ENCODE data around the gene SAMD9. TPM values are rescaled to one million over a fixed set of nuclear protein-coding genes. Genes with fewer than 3 reads are reported as not detected.
"Not testable (repeated sequence)": the region's sequence is repeated elsewhere in the genome, so short reads cannot be mapped to it uniquely, and the experiment has no call there.

SAMD9 gene
- total RNA-seq, 1 donor from 2014 or later, result 3.5 TPM

- ATAC-seq; DNase-seq; intact Hi-C loops (cut with micrococcal nuclease): not testable (repeated sequence)
Measured at GRCh38 chr7:93126954-93127353, 9.2 kb upstream of the SAMD9 start.

GRCh38 chr7:93123532-93123931 is 5.8 kb upstream of the SAMD9 start:
- ATAC-seq; intact Hi-C loops (cut with micrococcal nuclease); DNase-seq: not testable (repeated sequence)

- intact Hi-C loops (cut with micrococcal nuclease), result no loop called here
- ATAC-seq, result no peak
- DNase-seq, result no peak
Measured at GRCh38 chr7:93120592-93121549, 3.1 kb upstream of the SAMD9 start.

- ATAC-seq, result no peak
- intact Hi-C loops (cut with micrococcal nuclease), result no loop called here
Measured at GRCh38 chr7:93119191-93119905, 1.6 kb upstream of the SAMD9 start.

GRCh38 chr7:93117327-93117726 is 452 bp downstream of the SAMD9 start:
- ATAC-seq (no peak), DNase-seq (no peak)
- intact Hi-C loops (cut with micrococcal nuclease), result no loop called here

More at GRCh38 chr7:93119191-93119905, 1.6 kb upstream of the SAMD9 start:
- DNase-seq, result no peak

- intact Hi-C loops (cut with micrococcal nuclease), result no loop called here
- DNase-seq (no peak), ATAC-seq (no peak)
Measured at GRCh38 chr7:93115796-93116195, 2.0 kb downstream of the SAMD9 start.

GRCh38 chr7:93108003-93108402 is 9.8 kb downstream of the SAMD9 start:
- intact Hi-C loops (cut with micrococcal nuclease), result no loop called here
- ATAC-seq (no peak), DNase-seq (no peak)

- intact Hi-C loops (cut with micrococcal nuclease), result no loop called here
- no peak for DNase-seq
- no peak for ATAC-seq
Measured at GRCh38 chr7:93097388-93097787, 20.4 kb downstream of the SAMD9 start.

GRCh38 chr7:93092757-93093370 is 24.9 kb downstream of the SAMD9 start:
- intact Hi-C loops (cut with micrococcal nuclease), result no loop called here
- no peak for ATAC-seq
- no peak for DNase-seq

- ATAC-seq; intact Hi-C loops (cut with micrococcal nuclease); DNase-seq: not testable (repeated sequence)
Measured at GRCh38 chr7:93073357-93073756, 44.4 kb downstream of the SAMD9 start.

- intact Hi-C loops (cut with micrococcal nuclease), result no loop called here
- ATAC-seq (no peak), DNase-seq (no peak)
Measured at GRCh38 chr7:93062599-93062998, 55.2 kb downstream of the SAMD9 start.

GRCh38 chr7:93060865-93061264 is 56.9 kb downstream of the SAMD9 start:
- intact Hi-C loops (cut with micrococcal nuclease), result no loop called here
- DNase-seq (no peak), ATAC-seq (no peak)

- ATAC-seq (no peak), DNase-seq (no peak)
- intact Hi-C loops (cut with micrococcal nuclease), result no loop called here
Measured at GRCh38 chr7:93060025-93060424, 57.8 kb downstream of the SAMD9 start.

GRCh38 chr7:93056621-93057020 is 61.2 kb downstream of the SAMD9 start:
- intact Hi-C loops (cut with micrococcal nuclease), result loop anchor here (5.0 kb wide), 1 partner anchor 434 kb away; no protein-coding TSS in a partner anchor
- not testable (repeated sequence) for ATAC-seq, DNase-seq

- DNase-seq (no peak), ATAC-seq (no peak)
- intact Hi-C loops (cut with micrococcal nuclease), result loop anchor here (5.0 kb wide), 1 partner anchor 433 kb away; no protein-coding TSS in a partner anchor
Measured at GRCh38 chr7:93055543-93056107, 62.2 kb downstream of the SAMD9 start.

- no peak for DNase-seq
- ATAC-seq, result no peak
- intact Hi-C loops (cut with micrococcal nuclease), result loop anchor here (5.0 kb wide), 1 partner anchor 433 kb away; no protein-coding TSS in a partner anchor
Measured at GRCh38 chr7:93054975-93055374, 62.8 kb downstream of the SAMD9 start.

- intact Hi-C loops (cut with micrococcal nuclease), result no loop called here
- ATAC-seq (no peak), DNase-seq (no peak)
Measured at GRCh38 chr7:93053949-93054943, 63.5 kb downstream of the SAMD9 start.
